Tibial nerve (tissue), 4 donors: ENCODE data around the gene ZBTB40. TPM values are rescaled to one million over a fixed set of nuclear protein-coding genes. Genes with fewer than 3 reads are reported as not detected.
A peak's percentile ranks its signal among the peaks of the same experiment; 100 is the strongest.

Source experiments
- DNase-seq, 2 donors: peaks; one replicate each; pipeline ENCODE4 v3.0.0-alpha.2; 2019; ENCODE audit warnings: low spot score in 2 of 2
- H3K27ac ChIP-seq, 4 donors: fragments of 200-600 bp; sonication (generic) in 3 of 4; one replicate each; pipeline ENCODE4 v1.5.1; 2017 to 2019; ENCODE audit warnings: mild to moderate bottlenecking in 1 of 4
- H3K27me3 ChIP-seq, 2 donors: fragments of 200-600 bp; sonication (generic) in 1 of 2; one replicate each; pipeline versions ENCODE4 v1.5.1 to v1.6.0; 2017 to 2019
- H3K36me3 ChIP-seq, 3 donors: fragments of 200-600 bp; sonication (generic); one replicate each; pipeline ENCODE4 v1.5.1; 2018 to 2019
- H3K4me1 ChIP-seq, 4 donors: fragments of 200-600 bp; sonication (generic) in 3 of 4; one replicate each; pipeline ENCODE4 v1.5.1; 2017 to 2019
- H3K4me3 ChIP-seq, 4 donors: fragments of 200-600 bp; sonication (generic) in 3 of 4; one replicate each; pipeline ENCODE4 v1.5.1; 2017 to 2019; ENCODE audit warnings: mild to moderate bottlenecking in 1 of 4, moderate library complexity in 1 of 4
- H3K9me3 ChIP-seq, 4 donors: fragments of 200-600 bp; sonication (generic) in 3 of 4; one replicate each; pipeline ENCODE4 v1.5.1; 2017 to 2019
- EP300 ChIP-seq, 2 donors: sonication (generic); formaldehyde crosslinking; IDR thresholded peaks; one replicate each; pipeline ENCODE4 v1.6.1; 2017; ENCODE audit warnings: antibody characterized with exemption in 2 of 2, mild to moderate bottlenecking in 1 of 2
- POLR2A ChIP-seq, 2 donors: fragments of 450-650 bp; IDR thresholded peaks; one replicate each; pipeline ENCODE4 v1.6.1; 2017; ENCODE audit warnings: antibody characterized with exemption in 2 of 2, mild to moderate bottlenecking in 2 of 2, moderate library complexity in 2 of 2
- WGBS, 2 donors: methylation state at CpG; one replicate each; pipeline ENCODE4 v1.1.5; 2018; 5-methylcytosine and 5-hydroxymethylcytosine counted together
- total RNA-seq, 4 donors: library from RNA; depleted of rRNA; stranded (reverse); fragments of >200 nt; gene quantifications; one replicate each; pipeline ENCODE4 v1.1.0, GENCODE V29; 2016
- TF ChIP-seq, protein P1 (sequence below), 5 experiments: fragments of 200-600 bp in 3 of 5; fragments of 450-650 bp in 2 of 5; sonication (generic) in 3 of 5; IDR thresholded peaks; one replicate each; pipeline ENCODE4 v1.5.1; 2016 to 2019; ENCODE audit warnings: antibody characterized with exemption in 5 of 5, mild to moderate bottlenecking in 3 of 5, moderate library complexity in 2 of 5

ZBTB40 gene
- total RNA-seq, 4 donors from 2014 or later, result 17.8 to 21.2 (median 18.2) TPM

DNA sequence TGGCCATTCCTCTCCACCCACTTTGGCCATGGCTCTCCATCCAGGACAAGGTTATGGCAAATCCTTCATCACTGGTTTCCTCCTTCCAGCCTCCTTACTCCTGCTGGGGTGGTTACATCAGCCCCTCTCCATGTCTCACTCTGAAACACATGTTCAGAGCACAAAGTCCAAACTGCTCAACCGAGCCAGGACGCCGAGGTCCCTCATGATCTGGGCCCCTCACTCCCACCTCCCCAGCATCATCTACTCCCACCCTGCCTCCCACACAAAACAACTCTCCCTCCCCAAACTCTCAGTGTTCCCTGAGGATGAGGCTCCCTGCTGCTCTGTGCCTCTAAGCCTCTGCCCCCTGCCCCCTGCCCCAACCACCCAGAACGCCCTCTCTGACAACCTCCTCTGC lies 33.3 kb upstream of the ZBTB40 start:
- 27 to 46% methylated on average over 4 of the region's 4 CpGs for WGBS, 2 donors
- no peak for DNase-seq
- H3K4me3 ChIP-seq, result no peak overlapping the region
- H3K36me3 ChIP-seq, result no peaks in the 10 kb centered on the region
- TF ChIP-seq POLR2A (IDR thresholded peaks at IDR 0.05) (no peak), EP300 (IDR thresholded peaks at IDR 0.05) (no peak)
- TF ChIP-seq, protein P1, sequence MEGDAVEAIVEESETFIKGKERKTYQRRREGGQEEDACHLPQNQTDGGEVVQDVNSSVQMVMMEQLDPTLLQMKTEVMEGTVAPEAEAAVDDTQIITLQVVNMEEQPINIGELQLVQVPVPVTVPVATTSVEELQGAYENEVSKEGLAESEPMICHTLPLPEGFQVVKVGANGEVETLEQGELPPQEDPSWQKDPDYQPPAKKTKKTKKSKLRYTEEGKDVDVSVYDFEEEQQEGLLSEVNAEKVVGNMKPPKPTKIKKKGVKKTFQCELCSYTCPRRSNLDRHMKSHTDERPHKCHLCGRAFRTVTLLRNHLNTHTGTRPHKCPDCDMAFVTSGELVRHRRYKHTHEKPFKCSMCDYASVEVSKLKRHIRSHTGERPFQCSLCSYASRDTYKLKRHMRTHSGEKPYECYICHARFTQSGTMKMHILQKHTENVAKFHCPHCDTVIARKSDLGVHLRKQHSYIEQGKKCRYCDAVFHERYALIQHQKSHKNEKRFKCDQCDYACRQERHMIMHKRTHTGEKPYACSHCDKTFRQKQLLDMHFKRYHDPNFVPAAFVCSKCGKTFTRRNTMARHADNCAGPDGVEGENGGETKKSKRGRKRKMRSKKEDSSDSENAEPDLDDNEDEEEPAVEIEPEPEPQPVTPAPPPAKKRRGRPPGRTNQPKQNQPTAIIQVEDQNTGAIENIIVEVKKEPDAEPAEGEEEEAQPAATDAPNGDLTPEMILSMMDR (IDR thresholded peaks at IDR 0.05), result no peak
- H3K27ac ChIP-seq, result no peak overlapping the region
- H3K4me1 ChIP-seq, result peaks cover 0 to 8% (median 0%) of the 10 kb centered on the region in 4 donors
- peaks cover 0 to 39% of the 10 kb centered on the region in 2 donors for H3K27me3 ChIP-seq
- H3K9me3 ChIP-seq, result no peaks in the 10 kb centered on the region

DNA sequence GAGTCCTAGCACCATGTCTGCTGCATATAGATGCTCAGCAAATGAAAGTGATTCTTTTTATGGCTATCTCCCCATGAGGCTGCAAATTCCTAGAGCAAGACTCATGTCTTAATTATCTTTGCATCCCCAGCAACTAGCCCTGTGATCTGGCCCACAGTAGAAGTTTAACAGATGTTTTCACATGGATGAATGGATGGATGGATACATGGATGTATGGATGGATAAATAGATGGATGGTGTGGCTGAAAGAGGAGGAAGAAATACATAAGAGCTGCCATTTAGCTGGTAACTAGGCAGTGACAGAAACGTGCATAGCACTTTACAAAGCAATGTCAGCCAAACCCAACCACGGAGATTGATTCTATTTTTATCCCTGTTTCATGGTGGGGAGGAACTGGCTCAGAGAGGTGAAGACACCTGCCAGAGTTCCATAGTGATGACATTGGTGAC lies 32.7 kb upstream of the ZBTB40 start:
- Histone ChIP-seq H3K9me3 (no peaks in the 10 kb centered on the region), H3K4me3 (no peak overlapping the region), H3K4me1 (peaks cover 0 to 8% (median 0%) of the 10 kb centered on the region in 4 donors), H3K36me3 (no peaks in the 10 kb centered on the region), H3K27ac (no peak overlapping the region), H3K27me3 (peaks cover 0 to 39% of the 10 kb centered on the region in 2 donors)
- DNase-seq, result no peak
- WGBS, 2 donors, result 0 to 5% methylated on average over 2 of the region's 2 CpGs
- TF ChIP-seq, protein P1 (IDR thresholded peaks at IDR 0.05), result no peak
- TF ChIP-seq POLR2A (IDR thresholded peaks at IDR 0.05) (no peak), EP300 (IDR thresholded peaks at IDR 0.05) (no peak)

DNA sequence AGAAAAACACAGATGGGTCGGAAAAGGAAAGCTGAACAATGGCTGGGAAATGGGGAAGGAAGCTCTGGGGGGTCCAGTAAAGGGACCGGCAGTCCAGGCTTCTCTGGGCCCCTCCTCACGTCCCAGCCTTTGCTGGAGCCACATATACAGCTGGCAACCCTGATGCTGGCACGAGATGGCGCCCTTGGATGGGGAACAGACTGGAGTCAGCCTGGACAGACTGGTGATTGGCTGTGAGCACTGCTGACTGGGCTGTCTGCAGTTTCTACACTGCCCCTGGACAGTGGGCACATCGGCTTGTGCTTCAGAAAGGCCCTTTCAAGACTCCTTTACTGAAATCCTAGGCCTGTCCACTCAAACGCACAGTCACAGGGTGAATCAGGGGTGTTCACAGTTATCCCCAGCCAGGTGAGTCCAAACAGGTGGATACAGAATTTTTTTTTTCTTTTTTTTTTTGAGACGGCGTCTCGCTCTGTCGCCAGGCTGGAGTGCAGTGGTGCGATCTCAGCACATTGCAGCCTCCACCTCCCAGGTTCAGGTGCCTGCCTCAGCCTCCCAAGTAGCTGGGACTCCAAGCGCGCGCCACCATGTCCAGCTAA lies 31.1 kb upstream of the ZBTB40 start:
- Histone ChIP-seq H3K4me1 (peaks cover 0 to 8% (median 0%) of the 10 kb centered on the region in 4 donors), H3K9me3 (no peaks in the 10 kb centered on the region), H3K27me3 (peaks cover 0 to 39% of the 10 kb centered on the region in 2 donors), H3K36me3 (no peaks in the 10 kb centered on the region), H3K4me3 (no peak overlapping the region), H3K27ac (no peak overlapping the region)
- DNase-seq, result peak; percentile 57 to 86
- no peak for TF ChIP-seq EP300 (IDR thresholded peaks at IDR 0.05)
- TF ChIP-seq, protein P1 (IDR thresholded peaks at IDR 0.05), result peak; percentile 45 to 84 (median 63)
- WGBS, 2 donors, result 51 to 53% methylated on average over 15 of the region's 15 CpGs

DNA sequence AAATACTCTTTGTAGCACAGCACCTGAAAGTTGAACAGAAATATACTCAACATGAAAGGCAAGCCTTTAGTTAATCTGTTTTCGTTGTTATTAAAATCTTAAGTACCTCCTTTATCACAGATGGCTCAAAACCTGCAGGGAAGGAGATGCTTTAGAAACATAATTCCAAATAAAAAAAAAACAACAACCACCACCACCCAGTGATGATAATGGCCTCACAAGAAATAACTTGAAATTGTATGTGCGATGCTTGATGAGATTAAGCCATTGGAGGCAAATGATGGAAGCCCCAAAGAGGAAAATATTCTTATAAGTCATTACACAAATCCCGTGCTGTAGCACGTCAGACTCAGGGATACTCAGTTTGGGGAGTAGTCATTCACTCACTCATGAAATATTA lies 24.9 kb upstream of the ZBTB40 start:
- Histone ChIP-seq H3K9me3 (peaks cover 0 to 6% (median 0%) of the 10 kb centered on the region in 4 donors), H3K4me1 (no peaks in the 10 kb centered on the region), H3K4me3 (no peak overlapping the region), H3K27me3 (peaks cover 0 to 6% of the 10 kb centered on the region in 2 donors), H3K27ac (no peak overlapping the region), H3K36me3 (no peaks in the 10 kb centered on the region)
- TF ChIP-seq, protein P1 (IDR thresholded peaks at IDR 0.05), result no peak
- TF ChIP-seq EP300 (IDR thresholded peaks at IDR 0.05), result no peak
- TF ChIP-seq POLR2A (IDR thresholded peaks at IDR 0.05), result no peak
- 83 to 85% methylated on average over 4 of the region's 4 CpGs for WGBS, 2 donors
- DNase-seq, result no peak

DNA sequence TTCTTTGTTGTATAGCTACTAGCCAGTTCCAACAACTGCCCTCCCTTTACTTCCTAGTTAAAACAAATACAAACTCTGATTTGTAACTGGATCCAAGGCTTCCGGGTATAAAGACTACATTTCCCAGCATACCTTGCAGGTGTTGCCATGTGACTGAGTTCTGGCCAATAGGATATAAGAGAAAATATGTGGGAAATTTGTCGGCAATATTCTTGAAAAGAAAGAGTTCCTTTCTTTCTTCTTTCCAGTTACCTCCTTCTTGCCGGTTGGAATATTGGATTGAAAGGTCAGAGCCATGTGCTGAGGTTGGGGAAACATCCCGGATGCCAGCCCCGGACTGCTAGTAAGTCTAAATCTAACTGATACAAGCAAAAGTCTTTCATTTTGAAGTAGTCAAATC lies 23.0 kb upstream of the ZBTB40 start:
- TF ChIP-seq, protein P1 (IDR thresholded peaks at IDR 0.05), result no peak
- TF ChIP-seq POLR2A (IDR thresholded peaks at IDR 0.05), result no peak
- TF ChIP-seq EP300 (IDR thresholded peaks at IDR 0.05), result no peak
- Histone ChIP-seq H3K27ac (no peak overlapping the region), H3K4me1 (no peaks in the 10 kb centered on the region), H3K36me3 (no peaks in the 10 kb centered on the region), H3K27me3 (no peaks in the 10 kb centered on the region), H3K9me3 (peaks cover 0 to 6% (median 0%) of the 10 kb centered on the region in 4 donors), H3K4me3 (peak overlapping the region in 2 of 4 donors; percentile 20 to 35)
- no peak for DNase-seq
- WGBS, 2 donors, result 25 to 31% methylated on average over 5 of the region's 5 CpGs
